Heart left ventricle (tissue), 16 donors: ENCODE measurements around the gene ZNF511. TPM values are rescaled to one million over a fixed set of nuclear protein-coding genes. Genes with fewer than 3 reads are reported as not detected.

Source experiments
- ATAC-seq, 4 donors: fragments of 200-7000 bp; cut with Tn5 transposase; one replicate each; pipeline ENCODE4 v1.9.1; 2020 to 2022; ENCODE audit warnings: moderate library complexity in 4 of 4, mild to moderate bottlenecking in 3 of 4, moderate number of reproducible peaks in 1 of 4
- DNase-seq, 5 donors: peaks; one replicate each; pipeline ENCODE4 v3.0.0-alpha.2; 2020
- H3K27ac ChIP-seq, 12 donors: fragments of 200-600 bp; sonication (generic) in 4 of 12; one replicate each; pipeline versions ENCODE4 v1.5.0 to v1.8.0; 2016 to 2022; ENCODE audit warnings: mild to moderate bottlenecking in 2 of 12
- H3K27me3 ChIP-seq, 9 donors: fragments of 200-600 bp; sonication (generic) in 2 of 9; one replicate each; pipeline versions ENCODE4 v1.5.1 to v1.8.0; 2016 to 2022; ENCODE audit warnings: mild to moderate bottlenecking in 3 of 9
- H3K36me3 ChIP-seq, 9 donors: fragments of 200-600 bp; sonication (generic) in 2 of 9; one replicate each; pipeline versions ENCODE4 v1.5.0 to v1.8.0; 2018 to 2022; ENCODE audit warnings: mild to moderate bottlenecking in 2 of 9
- H3K4me1 ChIP-seq, 12 donors: fragments of 200-600 bp; sonication (generic) in 4 of 12; one replicate each; pipeline versions ENCODE4 v1.5.0 to v1.8.0; 2016 to 2022; ENCODE audit warnings: mild to moderate bottlenecking in 3 of 12
- H3K4me3 ChIP-seq, 12 donors: fragments of 200-600 bp; sonication (generic) in 4 of 12; one replicate each; pipeline versions ENCODE4 v1.5.0 to v1.8.0; 2017 to 2022; ENCODE audit warnings: mild to moderate bottlenecking in 9 of 12, moderate library complexity in 4 of 12
- H3K9me3 ChIP-seq, 12 donors: fragments of 200-600 bp; sonication (generic) in 4 of 12; one replicate each; pipeline versions ENCODE4 v1.5.0 to v1.8.0; 2016 to 2022; ENCODE audit warnings: mild to moderate bottlenecking in 1 of 12
- POLR2A ChIP-seq, 2 donors: fragments of 450-650 bp; IDR thresholded peaks; one replicate each; pipeline ENCODE4 v1.6.1; 2017; ENCODE audit warnings: antibody characterized with exemption in 2 of 2, mild to moderate bottlenecking in 2 of 2, moderate library complexity in 2 of 2
- WGBS, 4 donors: extraction: QIAGEN DNeasy Blood & Tissue Kit in 2 of 4; methylation state at CpG; one replicate each; pipeline versions ENCODE4 v1.1.5 to v1.1.7; 2013 to 2018; 5-methylcytosine and 5-hydroxymethylcytosine counted together
- intact Hi-C, 10 donors: fragments of 100-400 bp; cut with DNase I; formaldehyde crosslinking; loops; one replicate each; pipeline versions ENCODE4 v1.11.1 to v1.14.2; 2022
- polyA plus RNA-seq, 2 donors: library from polyadenylated mRNA; stranded (reverse); fragments of 200-250 nt; gene quantifications; one replicate each; pipeline ENCODE4 v1.2.3, GENCODE V29; 2013
- total RNA-seq, 9 donors: library from RNA; depleted of rRNA in 2 of 9; stranded (reverse); fragments of >200 nt in 2 of 9; fragmentation: NEBNext Ultra II Directional in 3 of 9; extraction: Animal tissue kit (Norgen Biotek cat#: 25700) in 3 of 9; gene quantifications; one replicate each; pipeline versions ENCODE4 v1.1.0 to v1.2.4, GENCODE V29; 2016 to 2023
- TF ChIP-seq, protein P1 (sequence below), 12 donors: fragments of 200-600 bp; sonication (generic) in 4 of 12; IDR thresholded peaks; one replicate each; pipeline versions ENCODE4 v1.5.0 to v1.8.0; 2018 to 2022; ENCODE audit warnings: antibody characterized with exemption in 12 of 12, mild to moderate bottlenecking in 5 of 12
- donor health status: ischemic (EF 13 %, LVEDD 7.1; RV severe dilation, severe dysfunction).
- donor health status: healthy with polysubstance abuse.
- donor health status: DM: no; HTN: yes; CAD: no.
- donor health status: DM: no; HTN: no; CAD: no.
- donor health status: ischemic (EF 25% LVEDD 6.9; RV normal size, moderate dysfunction).
- donor health status: ischemic (EF 25% LVEDD 5.7; RV mildly dilated, moderate dysfunction).
- donor health status: healthy.
- donor health status: DM: yes; HTN: yes; CAD: no.
- donor health status: ischemic (EF 35%, LVEDD 5.7; RV mildly dilated, moderate dysfunction).
- donor health status: nonischemic (EF 11% LVEDD 7.7; RV severe dilation, severe dysfunction).
- donor health status: DM: yes; HTN: yes; CAD: no.
- donor health status: PGD.
- donor health status: ischemic (EF 29% LVEDD 5.4; RV normal size, mild dysfunction).
- donor health status: nonischemic (EF 23%, LVEDD 6.1; RV moderate dilation, normal function).

Gene ZNF511
- total and polyA plus RNA-seq, 11 donors: 34.5 to 80.4 (median 41.8) TPM

DNA sequence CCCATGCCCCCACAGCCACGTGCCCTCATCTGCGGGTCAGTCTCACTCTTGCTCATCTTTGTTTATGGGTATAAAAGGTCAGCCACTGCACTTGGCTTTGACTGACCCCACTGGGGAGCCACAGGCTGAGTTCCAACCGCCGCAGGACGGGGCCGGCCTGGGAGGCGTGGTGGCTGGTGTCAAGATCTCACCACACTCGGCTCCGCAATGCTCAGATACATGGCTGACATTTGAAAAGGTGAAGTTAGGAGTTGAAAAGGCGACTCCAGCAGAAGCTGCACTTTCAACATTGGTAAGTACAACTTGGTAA, 14.9 kb upstream of the ZNF511 start:
- Histone ChIP-seq H3K27me3 (no peaks in the 10 kb centered on the region), H3K36me3 (peaks cover 0 to 88% (median 87%) of the 10 kb centered on the region in 9 donors), H3K4me3 (no peak overlapping the region), H3K27ac (peak overlapping the region in 1 of 12 donors; percentile 83), H3K4me1 (peaks cover 0 to 23% (median 0%) of the 10 kb centered on the region in 12 donors), H3K9me3 (no peaks in the 10 kb centered on the region)
- TF ChIP-seq, protein P1, sequence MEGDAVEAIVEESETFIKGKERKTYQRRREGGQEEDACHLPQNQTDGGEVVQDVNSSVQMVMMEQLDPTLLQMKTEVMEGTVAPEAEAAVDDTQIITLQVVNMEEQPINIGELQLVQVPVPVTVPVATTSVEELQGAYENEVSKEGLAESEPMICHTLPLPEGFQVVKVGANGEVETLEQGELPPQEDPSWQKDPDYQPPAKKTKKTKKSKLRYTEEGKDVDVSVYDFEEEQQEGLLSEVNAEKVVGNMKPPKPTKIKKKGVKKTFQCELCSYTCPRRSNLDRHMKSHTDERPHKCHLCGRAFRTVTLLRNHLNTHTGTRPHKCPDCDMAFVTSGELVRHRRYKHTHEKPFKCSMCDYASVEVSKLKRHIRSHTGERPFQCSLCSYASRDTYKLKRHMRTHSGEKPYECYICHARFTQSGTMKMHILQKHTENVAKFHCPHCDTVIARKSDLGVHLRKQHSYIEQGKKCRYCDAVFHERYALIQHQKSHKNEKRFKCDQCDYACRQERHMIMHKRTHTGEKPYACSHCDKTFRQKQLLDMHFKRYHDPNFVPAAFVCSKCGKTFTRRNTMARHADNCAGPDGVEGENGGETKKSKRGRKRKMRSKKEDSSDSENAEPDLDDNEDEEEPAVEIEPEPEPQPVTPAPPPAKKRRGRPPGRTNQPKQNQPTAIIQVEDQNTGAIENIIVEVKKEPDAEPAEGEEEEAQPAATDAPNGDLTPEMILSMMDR (IDR thresholded peaks at IDR 0.05): no peak
- no peak for TF ChIP-seq POLR2A (IDR thresholded peaks at IDR 0.05)
- ATAC-seq (no peak), DNase-seq (no peak)
- intact Hi-C loops: no loop called here
- 91 to 95% (median 94%) methylated on average over 6 to 10 of the region's 10 CpGs for WGBS, 4 donors

GRCh38 chr10:133294189-133294588, 14.5 kb upstream of the ZNF511 start:
- no peaks in the 10 kb centered on the region for H3K9me3 ChIP-seq
- ATAC-seq: peak in 1 of 4 donors; percentile 27
- no peak overlapping the region for H3K4me3 ChIP-seq
- H3K36me3 ChIP-seq: peaks cover under 1 to 88% (median 87%) of the 10 kb centered on the region in 9 donors
- TF ChIP-seq, protein P1 (IDR thresholded peaks at IDR 0.05): no peak
- TF ChIP-seq POLR2A (IDR thresholded peaks at IDR 0.05): no peak
- DNase-seq: peak in 1 of 5 donors; percentile 66
- 88 to 91% (median 88%) methylated on average over 15 of the region's 15 CpGs for WGBS, 4 donors
- H3K27ac ChIP-seq: peak overlapping the region in 1 of 12 donors; percentile 83
- H3K4me1 ChIP-seq: peaks cover 0 to 23% (median 0%) of the 10 kb centered on the region in 12 donors
- no peaks in the 10 kb centered on the region for H3K27me3 ChIP-seq
- intact Hi-C loops: no loop called here

- no peaks in the 10 kb centered on the region for H3K27me3 ChIP-seq
- WGBS, 4 donors: 89 to 96% (median 94%) methylated on average over 37 to 42 of the region's 42 CpGs
- no peaks in the 10 kb centered on the region for H3K9me3 ChIP-seq
- H3K36me3 ChIP-seq: peaks cover 3 to 88% (median 88%) of the 10 kb centered on the region in 9 donors
- H3K4me1 ChIP-seq: peaks cover 0 to 23% (median 0%) of the 10 kb centered on the region in 12 donors
- ATAC-seq (peak in 1 of 4 donors; percentile 10), DNase-seq (peak in 2 of 5 donors; percentile 21 to 50)
- peak overlapping the region in 1 of 12 donors; percentile 83 for H3K27ac ChIP-seq
- no peak for TF ChIP-seq POLR2A (IDR thresholded peaks at IDR 0.05)
- TF ChIP-seq, protein P1 (IDR thresholded peaks at IDR 0.05): no peak
- no peak overlapping the region for H3K4me3 ChIP-seq
- intact Hi-C loops: no loop called here
Measured at GRCh38 chr10:133295426-133296320, 13.0 kb upstream of the ZNF511 start.

- peaks cover 5 to 100% (median 98%) of the 10 kb centered on the region in 9 donors for H3K36me3 ChIP-seq
- H3K27me3 ChIP-seq: no peaks in the 10 kb centered on the region
- DNase-seq: peak in 1 of 5 donors; percentile 44
- TF ChIP-seq, protein P1 (IDR thresholded peaks at IDR 0.05): no peak
- TF ChIP-seq POLR2A (IDR thresholded peaks at IDR 0.05): no peak
- WGBS, 4 donors: 90 to 92% (median 90%) methylated on average over 8 to 10 of the region's 10 CpGs
- peaks cover 0 to 22% (median 0%) of the 10 kb centered on the region in 12 donors for H3K4me1 ChIP-seq
- intact Hi-C loops: no loop called here
- ATAC-seq: no peak
- H3K9me3 ChIP-seq: no peaks in the 10 kb centered on the region
- H3K4me3 ChIP-seq: no peak overlapping the region
- H3K27ac ChIP-seq: no peak overlapping the region
Measured at GRCh38 chr10:133297504-133297903, 11.2 kb upstream of the ZNF511 start.
